Measurements from ENCODE around the gene DIAPH3. TPM values are rescaled to one million over a fixed set of nuclear protein-coding genes. Genes with fewer than 3 reads are reported as not detected.

Gene DIAPH3
- total and polyA plus RNA-seq, 2 of the 8 experiments (the other 6 are each of a cell fraction or from before 2014, with no cell fraction given), result 8.0 to 30.8 TPM

DNA sequence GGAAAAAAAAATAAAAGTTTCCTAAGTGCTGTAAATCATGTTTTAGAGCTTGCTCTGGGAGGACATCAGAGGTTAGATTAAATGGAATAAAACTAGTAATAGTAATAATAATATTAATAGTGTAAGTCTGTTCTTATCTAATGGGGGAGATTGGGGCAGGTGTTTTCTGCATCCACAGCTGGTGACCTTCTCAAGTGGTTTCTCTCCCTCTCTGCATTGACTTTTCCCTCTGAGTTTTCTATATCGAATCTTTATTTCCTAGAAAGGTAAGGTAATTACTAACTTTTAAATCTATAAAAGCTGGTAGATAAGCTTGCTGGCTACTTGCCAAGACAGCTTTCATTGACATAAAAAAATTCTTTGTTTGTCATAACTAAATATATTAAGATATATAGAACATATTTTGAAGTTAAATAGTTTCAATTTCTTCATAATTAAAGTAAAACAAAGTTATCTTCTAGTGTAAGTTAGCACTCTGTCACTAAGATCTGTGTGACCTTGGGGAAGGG, 49.6 kb upstream of the DIAPH3 start:
- H2BK15ac ChIP-seq (ENCODE audit: low read length), result no peak overlapping the region
- no peak overlapping the region for H2AFZ ChIP-seq (ENCODE audit: low read length)
- no peaks in the 10 kb centered on the region for H3K36me3 ChIP-seq (ENCODE audit: control insufficient read depth in 2 of 4, insufficient read depth in 4 of 4, low read length in 3 of 4)
- ChIA-PET POLR2A (ENCODE audit: partially characterized antibody) (interaction anchor here (1.0 kb wide), 1 partner anchor 49 kb away, joined by 4 read pairs; no protein-coding TSS in a partner anchor), CTCF (ENCODE audit: partially characterized antibody) (interaction anchor here (0.6 to 2.2 kb wide), 4 partner anchors 11 to 740 kb away, joined by 3 to 5 read pairs (median 3); no protein-coding TSS in a partner anchor)
- no peak for DNase-seq (ENCODE audit: low read depth in 1 of 2, low spot score in 2 of 2)
- H3K4me2 ChIP-seq (ENCODE audit: insufficient read depth in 1 of 2, low read depth in 2 of 2, low read length in 2 of 2), result no peak overlapping the region
- no peak overlapping the region for H2BK120ac ChIP-seq (replicated peaks; ENCODE audit: low read depth, low read length)
- H3K23ac ChIP-seq (ENCODE audit: insufficient read length), result no peak overlapping the region
- no peak overlapping the region for H2AK5ac ChIP-seq (ENCODE audit: low read depth, low read length)
- no peak for FAIRE-seq
- no peak overlapping the region for H4K8ac ChIP-seq (ENCODE audit: extremely low read depth, insufficient read depth, low read length)
- no peaks in the 10 kb centered on the region for H3K79me2 ChIP-seq (ENCODE audit: control insufficient read depth in 1 of 2, insufficient read depth in 2 of 2, low read length in 2 of 2)
- no peak overlapping the region for H3K18ac ChIP-seq (ENCODE audit: extremely low read depth, low read length)
- H3K56ac ChIP-seq (replicated peaks; ENCODE audit: insufficient read length, low read depth, low read length), result no peak overlapping the region
- H3K9me3 ChIP-seq (ENCODE audit: insufficient read depth in 2 of 2, low read depth in 1 of 2, low read length in 1 of 2), result no peaks in the 10 kb centered on the region
- H2BK20ac ChIP-seq (ENCODE audit: low read length), result no peak overlapping the region
- no peak overlapping the region for H3K9ac ChIP-seq (replicated peaks in 1 of 4; ENCODE audit: extremely low read depth in 1 of 4, low read depth in 3 of 4, low read length in 3 of 4)
- H4K20me1 ChIP-seq (replicated peaks in 1 of 2; ENCODE audit: control insufficient read depth in 1 of 2, insufficient read depth in 2 of 2, low read length in 2 of 2), result no peaks in the 10 kb centered on the region
- no peak overlapping the region for H2BK12ac ChIP-seq (ENCODE audit: low read depth, low read length)
- H4K5ac ChIP-seq (ENCODE audit: insufficient read length, low read depth, low read length), result no peak overlapping the region
- H3K4me3 ChIP-seq (ENCODE audit: extremely low read depth in 1 of 4, insufficient read depth in 2 of 4, low read depth in 3 of 4, low read length in 4 of 4), result no peak overlapping the region
- no peaks in the 10 kb centered on the region for H3K4me1 ChIP-seq (replicated peaks in 1 of 4; ENCODE audit: control insufficient read depth in 3 of 4, insufficient read depth in 4 of 4, low read length in 3 of 4)
- H4K91ac ChIP-seq (replicated peaks; ENCODE audit: insufficient read length, low read length), result no peak overlapping the region
- H3K4ac ChIP-seq (replicated peaks; ENCODE audit: insufficient read length, low read depth, low read length), result no peak overlapping the region
- no peaks in the 10 kb centered on the region for H3K27me3 ChIP-seq (replicated peaks in 1 of 4; ENCODE audit: control insufficient read depth in 3 of 4, extremely low read depth in 1 of 4, insufficient read depth in 3 of 4, low read length in 3 of 4)
- no peak overlapping the region for H2BK5ac ChIP-seq (ENCODE audit: low read depth, low read length)
- no peaks in the 10 kb centered on the region for H3K23me2 ChIP-seq (ENCODE audit: low read depth, low read length)
- no peak overlapping the region for H3K14ac ChIP-seq (ENCODE audit: insufficient read length)
- 92% methylated on average over 1 of the region's 1 CpG; no CpG with 5 or more reads in 1 of the 2 experiments for WGBS, 2 experiments (ENCODE audit: extremely low coverage in 1 of 2, insufficient coverage in 1 of 2, insufficient read length in 1 of 2, insufficient replicate concordance in 2 of 2, low coverage in 1 of 2, low lambda C conversion rate in 2 of 2, missing lambda C conversion rate in 1 of 2)
- no peak overlapping the region for H3K27ac ChIP-seq (ENCODE audit: low read depth, low read length)
- no peaks in the 10 kb centered on the region for H3K79me1 ChIP-seq (ENCODE audit: low read depth, low read length)
- TF ChIP-seq RXRA (IDR thresholded peaks at IDR 0.05; ENCODE audit: insufficient read depth, low read depth, low read length) (no peak), HDAC6 (IDR thresholded peaks at IDR 0.05; ENCODE audit: low read depth, low read length) (no peak), TBP (IDR thresholded peaks at IDR 0.05; ENCODE audit: low read depth, low read length) (no peak)

Measured in H1 (cell line).